ENCODE measurements around the gene DNAH14. TPM values are rescaled to one million over a fixed set of nuclear protein-coding genes. Genes with fewer than 3 reads are reported as not detected.

Gene DNAH14
- total and polyA plus RNA-seq, 10 of the 15 experiments (the other 5 are each of a cell fraction or from before 2014, with no cell fraction given): 2.0 to 7.9 (median 4.8) TPM

GRCh38 chr1:225119307-225119706, 189.8 kb downstream of the DNAH14 start:
- 0% methylated on average over 3 of the region's 3 CpGs for WGBS (ENCODE audit: insufficient coverage, insufficient replicate concordance, low lambda C conversion rate, missing lambda C conversion rate)
- TF ChIP-seq, protein P1, sequence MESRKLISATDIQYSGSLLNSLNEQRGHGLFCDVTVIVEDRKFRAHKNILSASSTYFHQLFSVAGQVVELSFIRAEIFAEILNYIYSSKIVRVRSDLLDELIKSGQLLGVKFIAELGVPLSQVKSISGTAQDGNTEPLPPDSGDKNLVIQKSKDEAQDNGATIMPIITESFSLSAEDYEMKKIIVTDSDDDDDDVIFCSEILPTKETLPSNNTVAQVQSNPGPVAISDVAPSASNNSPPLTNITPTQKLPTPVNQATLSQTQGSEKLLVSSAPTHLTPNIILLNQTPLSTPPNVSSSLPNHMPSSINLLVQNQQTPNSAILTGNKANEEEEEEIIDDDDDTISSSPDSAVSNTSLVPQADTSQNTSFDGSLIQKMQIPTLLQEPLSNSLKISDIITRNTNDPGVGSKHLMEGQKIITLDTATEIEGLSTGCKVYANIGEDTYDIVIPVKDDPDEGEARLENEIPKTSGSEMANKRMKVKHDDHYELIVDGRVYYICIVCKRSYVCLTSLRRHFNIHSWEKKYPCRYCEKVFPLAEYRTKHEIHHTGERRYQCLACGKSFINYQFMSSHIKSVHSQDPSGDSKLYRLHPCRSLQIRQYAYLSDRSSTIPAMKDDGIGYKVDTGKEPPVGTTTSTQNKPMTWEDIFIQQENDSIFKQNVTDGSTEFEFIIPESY (IDR thresholded peaks at IDR 0.05): no peak
- TF ChIP-seq CUX1 (IDR thresholded peaks at IDR 0.05; ENCODE audit: insufficient replicate concordance, low read depth, low read length) (no peak), SPI1 (IDR thresholded peaks at IDR 0.05; ENCODE audit: borderline replicate concordance, insufficient read depth, low read depth, low read length) (no peak), CBFB (IDR thresholded peaks at IDR 0.05; ENCODE audit: low read depth) (no peak), IRF5 (IDR thresholded peaks at IDR 0.05; ENCODE audit: borderline replicate concordance) (no peak), RELB (IDR thresholded peaks at IDR 0.05; ENCODE audit: low read depth) (no peak), BCL11A (IDR thresholded peaks at IDR 0.05; ENCODE audit: low read depth, low read length) (no peak), PAX8 (IDR thresholded peaks at IDR 0.05) (no peak), RB1 (IDR thresholded peaks at IDR 0.05; ENCODE audit: borderline replicate concordance) (no peak), HDGF (IDR thresholded peaks at IDR 0.05) (no peak), CREM (IDR thresholded peaks at IDR 0.05; ENCODE audit: low read depth) (no peak)
- no peak for ATAC-seq

More at GRCh38 chr1:225119307-225119706, 189.8 kb downstream of the DNAH14 start:
- no TSS peak for BruUV-seq (replicated peaks)
- DNase-seq (ENCODE audit: low read depth, low spot score) (no peak), FAIRE-seq (no peak)
- Histone ChIP-seq H3K79me2 (ENCODE audit: control insufficient read depth, insufficient read depth, low read length) (no peaks in the 10 kb centered on the region), H3K9me3 (replicated peaks; ENCODE audit: control insufficient read depth, insufficient read depth, low read length) (no peaks in the 10 kb centered on the region), H3K27ac (ENCODE audit: control insufficient read depth, insufficient read depth) (no peak overlapping the region), H3K4me3 (no peak overlapping the region), H3K4me1 (ENCODE audit: control insufficient read depth, insufficient read depth, low read length) (no peaks in the 10 kb centered on the region), H3K9ac (ENCODE audit: control insufficient read depth, insufficient read depth, low read length) (no peak overlapping the region), H3K27me3 (replicated peaks in 1 of 2; ENCODE audit: control insufficient read depth in 2 of 2, insufficient read depth in 2 of 2, low read length in 1 of 2) (no peaks in the 10 kb centered on the region), H2AFZ (ENCODE audit: control insufficient read depth, low read depth, low read length) (no peak overlapping the region), H4K20me1 (ENCODE audit: control insufficient read depth, insufficient read depth) (no peaks in the 10 kb centered on the region), H3K4me2 (ENCODE audit: control insufficient read depth, insufficient read depth) (no peak overlapping the region), H3K36me3 (ENCODE audit: control insufficient read depth in 2 of 2, insufficient read depth in 2 of 2, low read length in 1 of 2) (no peaks in the 10 kb centered on the region)
- ChIA-PET POLR2A (no interaction called here), CTCF (no interaction called here), SMC1A (ENCODE audit: uncharacterized antibody, unreplicated experiment) (no interaction called here), RAD21 (ENCODE audit: unreplicated experiment) (no interaction called here)
- in situ Hi-C loops (cut with MboI) (no loop called here), intact Hi-C loops (cut with micrococcal nuclease; ENCODE audit: unreplicated experiment) (no loop called here)

Data from GM12878 (cell line).